ENCODE results near the gene AMER2.

AMER2 gene, protein sequence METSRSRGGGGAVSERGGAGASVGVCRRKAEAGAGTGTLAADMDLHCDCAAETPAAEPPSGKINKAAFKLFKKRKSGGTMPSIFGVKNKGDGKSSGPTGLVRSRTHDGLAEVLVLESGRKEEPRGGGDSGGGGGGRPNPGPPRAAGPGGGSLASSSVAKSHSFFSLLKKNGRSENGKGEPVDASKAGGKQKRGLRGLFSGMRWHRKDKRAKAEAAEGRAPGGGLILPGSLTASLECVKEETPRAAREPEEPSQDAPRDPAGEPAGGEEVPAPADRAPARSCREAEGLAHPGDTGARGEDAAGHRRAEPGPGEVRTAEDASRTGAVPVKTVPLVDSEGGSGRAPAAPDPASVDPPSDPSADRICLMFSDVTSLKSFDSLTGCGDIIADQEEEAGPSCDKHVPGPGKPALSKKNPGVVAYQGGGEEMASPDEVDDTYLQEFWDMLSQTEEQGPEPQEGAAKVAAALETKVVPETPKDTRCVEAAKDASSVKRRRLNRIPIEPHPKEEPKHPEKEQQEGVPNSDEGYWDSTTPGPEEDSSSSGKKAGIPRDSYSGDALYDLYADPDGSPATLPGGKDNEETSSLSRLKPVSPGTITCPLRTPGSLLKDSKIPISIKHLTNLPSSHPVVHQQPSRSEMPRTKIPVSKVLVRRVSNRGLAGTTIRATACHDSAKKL

DNA sequence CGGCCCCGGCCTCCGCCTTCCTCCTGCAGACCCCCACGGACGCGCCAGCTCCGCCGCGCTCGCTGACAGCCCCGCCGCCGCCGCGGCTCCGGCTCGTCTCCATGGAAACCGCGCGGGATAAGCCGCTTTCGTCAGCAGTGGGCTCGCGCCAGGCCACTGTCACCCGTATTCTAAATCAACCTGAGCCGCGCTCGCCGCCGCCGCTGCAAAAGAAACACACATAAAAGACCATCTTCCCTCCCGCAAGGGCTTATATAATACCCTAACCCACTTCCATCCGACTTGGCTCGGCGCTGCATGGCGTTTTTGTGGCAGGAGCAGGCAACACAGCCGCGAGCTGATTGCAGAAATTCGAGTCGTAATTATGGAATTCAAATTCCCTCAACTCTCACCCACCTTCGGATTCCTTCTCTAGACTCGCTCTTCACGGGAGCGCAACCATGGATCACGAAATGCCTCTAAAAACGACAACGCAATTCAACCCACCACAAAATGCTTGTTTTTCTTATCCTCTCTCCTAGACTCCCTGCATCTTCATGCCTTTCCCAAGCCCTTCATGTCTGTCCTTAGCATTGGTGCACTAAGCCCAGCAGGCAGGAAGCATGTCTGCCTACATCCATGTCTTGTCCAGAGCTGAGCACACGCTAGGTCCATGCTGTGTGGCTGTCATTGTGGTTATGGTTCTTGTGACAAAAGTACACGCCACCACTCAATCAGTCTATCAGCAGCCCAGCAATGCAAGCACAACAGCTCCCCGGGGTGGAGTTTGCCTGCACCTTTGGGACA is at the start of gene AMER2:
AMER2 (minus strand) TSS at position 772 of the 786 bp plus-strand sequence; CDS start at position 103, 669 bp downstream.
- no peak for FAIRE-seq

DNA sequence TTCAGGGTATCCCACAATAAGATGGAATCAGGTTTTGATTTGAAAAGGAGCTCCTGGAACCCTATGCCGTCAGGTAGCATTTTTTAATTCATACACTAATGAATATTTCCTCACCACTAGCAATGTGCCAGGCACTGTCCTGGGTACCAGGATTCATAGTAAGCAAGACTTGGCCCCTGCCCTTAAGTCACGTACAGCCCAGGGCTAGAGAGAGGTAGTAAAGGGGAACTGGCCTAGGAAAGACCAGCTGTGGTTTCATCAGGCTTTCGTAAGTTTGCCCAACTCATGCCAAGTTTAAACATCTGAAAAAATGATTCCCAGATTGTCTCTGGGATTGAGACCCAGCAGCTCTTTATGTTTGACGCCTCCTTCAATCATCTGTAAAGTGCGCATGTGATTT is 45.9 kb upstream of the AMER2 start:
- no peak for FAIRE-seq

DNA sequence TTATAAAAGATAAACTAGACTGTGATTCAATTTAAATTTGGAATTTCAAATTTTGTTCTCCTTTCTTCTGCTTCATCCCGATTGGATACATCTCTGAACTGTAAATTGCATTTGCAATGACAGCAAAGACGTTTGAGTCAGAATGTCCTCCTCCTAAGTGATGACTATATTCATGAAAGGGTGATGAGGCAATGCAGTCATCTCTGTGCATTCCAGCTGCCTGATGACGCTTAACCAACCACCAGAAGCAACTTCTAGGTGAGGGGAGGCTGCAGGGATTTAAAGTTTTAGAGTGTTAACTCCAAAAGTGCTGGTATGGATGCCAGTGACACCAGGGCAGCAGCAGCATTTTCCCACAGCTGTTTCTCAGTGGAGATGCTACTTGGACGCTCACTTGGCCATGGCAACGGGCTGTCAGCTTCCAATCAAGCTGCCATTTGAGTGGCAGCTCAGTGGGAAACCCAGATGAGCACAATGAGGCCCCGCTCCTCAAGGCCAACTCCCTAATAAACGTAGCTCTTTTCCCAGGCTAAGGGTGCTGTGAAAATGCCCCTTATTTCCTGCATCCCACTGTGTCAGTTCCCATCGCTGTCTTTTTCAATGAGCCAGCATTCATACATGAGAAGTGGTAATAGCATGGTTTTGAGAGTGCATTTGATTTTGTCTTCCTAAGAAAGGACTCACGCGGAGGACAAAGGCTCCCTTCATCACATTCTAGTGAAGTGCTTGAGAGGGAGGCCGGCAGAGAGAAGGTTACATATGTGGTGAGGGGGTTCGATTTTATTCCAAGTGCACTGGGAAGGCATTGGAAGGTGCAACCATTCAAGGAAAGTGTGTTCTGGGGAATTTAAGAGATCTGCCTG is 45.2 kb upstream of the AMER2 start:
- no peak for FAIRE-seq

DNA sequence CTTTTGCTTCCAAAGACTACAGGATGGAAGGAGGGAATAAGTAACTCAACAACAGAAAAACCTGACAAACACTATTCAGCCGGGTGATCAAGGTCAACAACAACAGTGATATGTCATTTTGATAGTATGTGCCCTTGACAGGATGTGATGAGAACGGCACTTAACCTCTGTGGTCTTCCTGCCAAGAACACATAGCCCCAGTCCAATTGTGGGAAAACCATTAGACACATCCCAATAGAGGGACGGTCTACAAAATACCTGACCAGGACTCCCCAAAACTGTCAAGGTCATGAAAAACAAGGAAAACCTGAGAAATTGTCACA is 43.1 kb upstream of the AMER2 start:
- no peak for FAIRE-seq

DNA sequence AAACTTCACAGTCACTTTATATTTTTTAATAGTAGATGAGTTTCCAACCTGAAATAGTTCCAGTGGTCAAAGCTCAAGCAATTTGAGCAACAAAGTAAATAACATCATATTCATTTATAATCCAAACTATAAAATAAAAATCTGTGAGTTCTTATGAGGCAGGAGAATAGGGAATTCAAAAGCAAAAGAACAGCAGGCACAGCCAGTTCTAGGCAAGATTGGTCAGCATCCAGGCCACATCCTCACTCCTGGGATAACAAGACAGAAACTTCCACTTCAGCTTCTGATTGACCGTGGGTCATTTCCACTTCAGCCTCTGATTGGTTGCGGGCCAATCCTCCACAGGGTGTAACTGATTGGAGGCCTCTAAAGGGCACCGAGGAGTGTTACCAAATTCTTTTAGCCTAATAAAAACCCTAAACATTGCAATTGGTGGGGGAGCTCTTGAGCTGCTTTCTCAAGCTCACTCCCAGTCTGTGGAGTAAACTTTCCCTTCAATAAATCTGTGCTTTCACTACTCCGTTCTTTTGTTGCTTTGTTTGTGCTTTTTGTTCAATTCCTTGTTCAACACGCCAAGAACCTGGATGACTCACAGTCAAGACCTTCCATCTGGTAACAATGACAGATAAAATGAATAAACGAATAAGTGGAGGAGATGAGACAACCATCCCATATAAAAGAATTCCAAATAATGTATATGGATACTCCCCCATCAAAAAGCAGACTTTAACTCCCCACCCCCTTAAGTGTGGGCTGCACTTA is 42.6 kb upstream of the AMER2 start:
- no peak for FAIRE-seq

DNA sequence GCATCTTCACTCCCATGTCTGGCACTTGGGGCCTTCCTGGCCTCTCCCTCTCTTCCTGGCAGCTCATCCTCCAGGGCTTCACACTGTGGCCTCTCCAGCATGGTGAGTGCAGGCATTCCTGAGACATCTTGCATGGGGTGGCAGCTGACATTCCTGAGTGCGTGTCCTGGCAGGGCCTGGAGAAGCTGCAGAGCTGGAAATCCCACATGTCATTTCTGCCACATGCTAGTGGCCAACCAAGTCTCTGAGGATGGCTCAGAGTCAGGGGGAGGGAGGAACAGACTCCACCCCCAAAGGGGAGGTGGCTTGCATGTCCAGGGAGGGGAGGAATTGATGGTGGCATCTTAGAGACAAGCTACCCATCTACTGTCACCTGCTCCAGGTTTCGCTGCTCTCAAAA is 41.6 kb upstream of the AMER2 start:
- FAIRE-seq = no peak

DNA sequence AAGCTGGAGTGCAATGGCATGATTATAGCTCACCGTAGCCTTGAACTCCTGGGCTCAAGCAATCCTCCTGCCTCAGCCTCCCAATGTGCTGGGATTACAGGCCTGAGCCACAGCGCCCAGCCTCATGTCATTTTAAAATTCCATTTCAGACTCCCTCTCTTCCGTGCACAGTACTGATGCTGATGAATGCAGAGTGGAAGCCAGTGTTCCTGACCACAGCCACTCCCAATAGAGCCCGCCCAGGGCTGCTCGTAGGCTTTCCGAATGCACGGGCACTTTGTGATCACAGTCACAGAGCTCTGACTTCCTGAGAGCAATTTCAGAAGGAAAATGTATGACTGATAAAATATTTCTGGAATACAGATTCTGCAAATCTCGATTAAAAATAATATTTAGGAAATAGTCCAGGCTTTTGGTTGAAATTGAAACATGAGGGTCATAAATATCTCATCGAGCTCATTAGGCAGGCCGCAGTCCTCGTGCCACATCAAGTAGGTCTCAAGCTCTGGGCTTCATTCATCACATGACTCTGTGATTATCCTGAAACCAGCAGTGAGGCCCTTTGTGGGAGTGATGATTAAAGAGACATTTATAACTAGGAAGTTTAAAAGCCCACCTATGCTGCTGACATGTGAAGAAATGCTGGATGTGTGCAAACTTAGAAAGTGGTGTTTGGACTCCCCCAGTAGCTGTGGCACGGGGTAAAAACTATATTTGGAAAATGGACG is 38.9 kb upstream of the AMER2 start:
- no peak for FAIRE-seq

DNA sequence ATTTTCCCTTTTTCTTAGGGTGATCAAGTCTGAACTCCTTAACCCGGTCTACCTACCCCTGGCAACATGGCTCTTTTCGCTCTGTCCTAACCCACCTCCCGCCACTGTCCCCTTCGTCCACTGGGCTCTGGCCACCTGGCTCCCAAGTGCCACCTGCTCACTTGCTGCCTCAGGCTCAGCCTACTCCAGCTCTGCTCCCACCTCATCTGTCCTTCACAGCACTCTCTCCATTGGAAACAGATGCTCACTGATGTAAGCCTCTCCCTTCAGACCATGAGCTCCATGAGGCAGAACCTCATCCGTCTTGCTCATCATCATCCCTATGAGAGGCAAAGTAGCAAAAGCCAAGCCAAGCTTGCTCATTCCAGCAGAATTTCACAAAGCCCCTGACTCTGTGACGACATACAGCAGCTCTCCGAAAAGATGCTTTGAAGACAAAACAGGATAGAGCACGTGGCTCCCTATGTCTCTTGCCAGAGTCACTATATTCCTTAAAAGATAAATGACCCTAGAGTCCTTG is 35.3 kb upstream of the AMER2 start:
- no peak for FAIRE-seq

DNA sequence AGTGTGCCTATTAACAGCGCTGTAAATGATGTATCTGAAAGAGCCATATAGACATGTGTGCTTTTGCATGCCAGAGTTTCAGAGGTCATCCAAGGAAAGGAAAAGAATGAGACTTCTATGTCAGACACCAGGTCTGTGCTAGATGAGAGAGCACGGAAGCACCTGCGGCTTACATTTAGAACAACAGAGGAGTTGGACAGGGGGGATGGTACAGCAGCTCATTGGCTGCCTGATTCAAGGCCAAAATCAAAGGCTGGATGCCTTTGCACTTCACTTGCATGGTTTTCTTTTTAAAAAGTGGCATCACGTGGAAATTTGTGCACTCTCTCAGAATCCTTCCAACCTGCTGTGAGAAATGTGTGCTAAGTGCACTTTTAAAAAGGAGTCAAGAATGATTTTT is 32.8 kb upstream of the AMER2 start:
- FAIRE-seq = no peak

DNA sequence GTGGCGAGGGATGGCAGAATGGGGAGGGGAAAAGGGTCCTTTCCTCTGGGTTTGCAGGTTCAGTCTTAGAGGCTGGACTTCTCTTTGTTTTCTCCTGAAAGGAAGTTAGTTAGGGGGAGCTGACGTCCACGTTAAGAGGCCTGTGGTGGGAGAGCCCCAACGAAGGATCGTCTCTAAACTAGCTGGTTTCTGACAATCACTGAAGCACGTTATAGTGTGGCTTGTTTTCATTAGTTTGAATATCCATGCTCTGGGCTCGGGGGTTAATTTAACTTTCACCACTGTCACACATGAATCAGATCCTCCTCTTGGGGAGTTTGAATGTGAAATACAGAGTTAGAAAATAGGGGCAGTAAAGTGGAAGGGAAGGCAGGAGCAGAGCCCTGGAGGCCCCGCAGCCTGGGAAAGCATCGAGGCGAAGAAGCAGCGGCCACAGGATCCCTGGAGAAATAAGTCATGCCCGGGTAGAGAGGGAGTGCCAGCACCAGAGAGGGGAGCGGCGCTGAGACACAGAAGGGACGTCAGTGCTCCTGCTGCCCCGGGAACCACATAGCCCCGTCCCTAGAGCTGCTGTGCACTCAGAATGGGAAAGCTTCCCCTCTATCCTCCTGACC is 31.1 kb upstream of the AMER2 start:
- FAIRE-seq = no peak

DNA sequence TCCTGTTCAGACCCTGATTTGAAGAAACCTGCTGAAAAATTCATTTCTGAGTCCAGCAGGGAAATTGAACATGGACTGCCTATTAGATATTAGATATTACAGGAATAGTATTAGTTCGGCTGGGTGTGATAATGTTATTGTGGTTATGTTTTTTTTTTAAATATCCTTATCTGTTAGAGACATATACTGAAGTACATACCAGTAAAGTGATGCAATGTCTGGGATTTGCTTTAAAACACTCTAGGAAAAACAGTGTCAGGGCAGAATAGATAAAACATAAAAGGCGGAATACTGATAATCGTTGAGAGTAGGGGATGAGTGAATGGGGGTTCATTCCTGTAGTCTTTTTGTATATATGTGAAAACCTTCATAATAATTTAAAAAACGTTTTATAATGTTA is 28.7 kb upstream of the AMER2 start:
- no peak for FAIRE-seq

DNA sequence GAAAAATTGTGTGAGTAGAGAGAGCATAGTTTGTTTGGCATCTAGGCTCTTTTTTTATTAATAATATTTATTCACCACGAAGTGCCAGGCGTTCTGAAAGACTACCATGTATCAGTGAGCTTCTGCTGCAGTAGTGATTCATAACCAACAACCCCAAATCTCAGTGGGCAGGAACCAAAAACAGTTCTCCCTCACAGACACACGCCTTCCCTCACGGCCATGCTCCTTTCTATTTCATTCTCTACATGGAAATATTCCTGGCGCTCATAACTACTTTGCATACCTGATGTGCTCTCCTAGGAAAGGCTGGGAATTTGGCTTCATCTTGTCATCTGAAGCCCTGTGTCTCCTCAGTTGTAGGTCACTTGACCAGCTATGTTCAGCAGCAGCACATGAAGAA is 26.6 kb upstream of the AMER2 start:
- no peak for FAIRE-seq

DNA sequence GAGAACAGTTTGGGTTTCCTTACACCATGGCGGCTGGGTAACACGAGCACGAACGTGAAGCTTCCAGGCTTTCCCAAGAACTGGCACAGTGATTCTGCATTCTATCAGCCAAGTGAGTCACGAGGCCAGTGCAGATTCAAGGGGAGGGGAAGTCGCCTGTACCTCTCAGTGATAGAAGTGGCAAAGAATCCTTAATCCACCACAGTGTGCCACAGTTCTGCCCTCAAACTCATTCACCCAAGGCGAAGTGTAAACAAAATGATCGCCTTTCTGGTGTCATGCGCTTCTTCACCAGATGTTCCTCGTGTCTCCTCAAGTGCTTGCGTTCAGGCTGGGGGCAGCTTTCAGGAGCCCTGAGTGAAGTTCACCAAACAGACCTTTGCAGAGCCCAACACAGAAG is 24.9 kb upstream of the AMER2 start:
- no peak for FAIRE-seq

DNA sequence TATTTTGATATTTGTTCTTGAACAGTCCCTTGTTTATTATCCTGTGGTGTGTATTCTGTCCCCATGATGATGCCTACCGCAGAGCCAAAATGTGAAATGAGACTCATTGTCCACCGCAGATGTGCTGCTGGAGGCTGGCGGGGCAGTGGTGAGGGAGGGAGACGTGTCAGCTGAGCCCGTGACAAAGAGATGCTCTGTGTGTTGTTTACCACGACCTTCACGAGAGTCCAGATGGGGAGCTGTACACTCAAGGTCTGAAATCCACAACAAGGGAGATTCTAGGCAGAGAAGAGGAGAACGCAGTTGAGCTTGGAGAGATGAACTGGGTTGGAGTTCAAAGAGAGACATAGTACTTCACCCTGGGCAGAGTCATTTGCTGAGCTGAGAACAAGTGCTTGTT is 20.8 kb upstream of the AMER2 start:
- FAIRE-seq = no peak

DNA sequence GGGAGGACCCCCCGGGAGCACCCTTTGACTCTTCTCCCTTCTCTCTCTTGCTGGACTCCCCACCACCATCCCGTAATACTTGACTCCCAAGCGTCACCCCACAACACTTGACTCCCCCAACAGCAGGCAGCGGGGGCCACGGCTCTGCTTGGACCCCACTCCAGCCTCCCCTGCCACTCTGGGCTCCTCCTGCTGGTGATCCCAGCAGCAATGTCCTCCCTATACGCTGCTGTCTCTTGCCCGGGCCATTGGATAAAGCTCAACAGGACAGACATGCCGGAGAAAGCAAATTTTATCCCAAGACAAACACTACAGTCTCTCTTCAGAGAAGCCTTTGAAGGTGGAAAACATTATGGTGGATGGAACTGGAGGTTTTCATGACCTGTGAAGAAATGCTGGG is 20.4 kb upstream of the AMER2 start:
- FAIRE-seq = no peak

DNA sequence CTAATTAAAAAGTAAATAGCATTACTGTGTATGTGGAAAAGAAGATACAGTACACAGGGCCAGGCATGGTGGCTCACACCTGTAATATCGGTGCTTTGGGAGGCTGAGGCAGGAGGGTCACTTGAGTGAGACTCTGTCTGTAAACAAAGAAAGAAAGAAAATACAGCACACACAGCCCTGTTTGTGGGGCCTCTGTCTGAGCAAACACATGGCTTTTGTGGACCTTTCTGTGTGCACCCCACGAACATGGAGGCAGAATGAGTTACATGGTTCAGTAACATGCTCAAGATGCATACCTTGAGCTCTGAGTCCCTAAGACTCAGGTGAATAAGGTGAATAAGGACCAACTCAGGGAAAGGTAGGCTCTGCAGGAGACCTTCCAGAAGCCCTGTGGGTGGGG is 20.0 kb upstream of the AMER2 start:
- FAIRE-seq = no peak

DNA sequence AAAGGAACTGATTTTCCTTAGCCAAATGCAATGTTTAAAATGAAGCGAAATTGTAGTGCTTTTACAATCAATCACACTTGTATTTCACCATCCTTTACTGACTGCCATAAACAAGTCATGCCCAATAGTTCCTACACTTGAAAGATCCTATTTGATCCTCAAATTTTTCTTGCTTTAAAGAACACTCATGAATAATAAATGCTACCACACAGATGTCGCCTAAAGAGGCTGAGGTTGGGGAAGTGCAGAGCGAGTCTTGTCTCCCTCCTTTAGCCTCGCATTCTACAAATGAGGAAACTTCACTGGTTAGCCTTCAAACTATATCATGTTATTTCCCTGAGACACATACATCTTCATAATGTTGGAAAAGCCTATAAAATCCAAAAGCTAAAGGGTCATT is 18.7 kb upstream of the AMER2 start:
- FAIRE-seq = no peak

DNA sequence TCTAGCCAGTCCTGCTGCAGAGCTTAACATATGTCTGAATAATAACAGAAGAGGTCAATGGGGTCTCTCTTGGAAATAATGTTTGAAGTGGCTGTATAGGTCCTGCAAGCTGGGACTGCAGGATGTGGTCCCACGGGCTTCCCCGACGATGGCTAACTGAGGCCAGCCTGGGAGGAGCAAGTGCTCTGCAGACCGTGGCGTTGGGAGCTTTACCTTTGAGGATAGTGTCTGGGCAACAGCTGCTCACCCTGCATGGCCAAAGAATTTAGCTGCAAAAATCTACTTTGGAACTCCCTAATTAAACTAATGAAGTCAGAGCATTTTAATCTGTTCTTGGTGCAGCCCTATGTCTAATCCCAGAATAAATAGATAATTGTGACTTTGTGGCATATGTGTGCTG is 18.2 kb upstream of the AMER2 start:
- FAIRE-seq = no peak

DNA sequence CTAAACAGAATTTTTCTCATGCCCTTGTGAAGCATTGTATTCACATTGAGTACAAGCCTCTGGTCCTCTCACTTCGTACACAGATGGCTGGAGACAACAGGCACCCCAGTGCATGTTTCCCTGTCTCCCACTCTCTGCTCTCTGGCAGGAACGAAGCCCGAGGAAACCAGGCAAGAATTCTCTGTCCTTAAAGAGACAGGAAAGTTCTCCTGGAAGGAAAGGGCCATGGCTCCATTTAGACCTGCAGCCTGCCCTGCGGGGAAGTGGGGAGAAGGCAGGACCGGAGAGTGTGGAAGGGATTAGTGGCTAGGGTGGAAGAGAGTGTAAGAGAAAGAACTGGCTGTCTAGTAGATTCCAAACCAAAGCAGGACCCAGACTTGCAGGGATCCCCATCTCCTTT is 15.5 kb upstream of the AMER2 start:
- no peak for FAIRE-seq

DNA sequence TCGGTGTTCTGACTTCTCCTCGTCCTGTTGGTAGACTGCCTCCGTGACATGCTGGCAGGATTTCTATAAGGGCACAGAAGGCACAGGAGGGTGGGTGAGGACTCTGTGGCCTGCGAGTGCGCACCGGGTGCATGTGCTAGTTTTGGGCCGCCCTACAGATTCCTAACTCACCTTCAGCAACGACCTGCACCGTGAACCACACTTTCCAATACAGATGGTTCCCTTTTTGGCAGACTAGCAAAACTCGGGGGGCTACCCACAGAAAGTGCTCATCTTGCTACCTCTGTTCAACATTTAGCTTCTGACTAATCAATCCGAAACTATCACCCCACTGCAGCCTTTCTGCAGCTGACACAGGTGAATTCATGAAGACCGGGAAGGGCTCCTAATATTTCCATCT is 14.1 kb upstream of the AMER2 start:
- FAIRE-seq = no peak

DNA sequence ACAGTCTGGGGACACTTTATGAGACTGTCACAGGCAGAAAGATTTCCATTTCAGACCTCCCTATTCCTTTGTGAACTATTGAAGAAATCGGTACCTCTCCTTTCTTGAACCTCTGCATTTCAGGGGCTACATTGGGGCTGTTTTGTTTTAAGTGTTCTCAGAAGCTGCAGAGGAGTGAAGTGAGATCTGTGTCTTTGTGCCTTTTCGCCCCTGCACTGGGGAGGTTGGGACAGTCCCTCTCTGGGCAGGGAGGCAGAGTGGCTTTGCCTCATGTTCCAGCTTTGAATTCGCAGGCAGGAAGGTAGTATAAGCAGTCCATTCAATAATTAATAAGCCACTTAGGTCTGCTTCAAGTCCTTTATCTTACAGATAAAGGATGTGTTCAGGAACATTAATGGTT is 9.5 kb upstream of the AMER2 start:
- no peak for FAIRE-seq
